ENCODE data around the gene C19orf85. TPM values are rescaled to one million over a fixed set of nuclear protein-coding genes. Genes with fewer than 3 reads are reported as not detected.

C19orf85 gene
- total and polyA plus RNA-seq, 4 donors: not detected

GRCh38 chr19:55481148-55481793 is 16.7 kb upstream of the C19orf85 start:
- WGBS, 2 donors: 92 to 95% methylated on average over 40 to 52 of the region's 52 CpGs

GRCh38 chr19:55479451-55480230 is 15.1 kb upstream of the C19orf85 start:
- no peaks in the 10 kb centered on the region for H3K4me1 ChIP-seq (ENCODE audit: control insufficient read depth in 1 of 2, insufficient read depth in 2 of 2, low read length in 2 of 2)
- ATAC-seq (ENCODE audit: low FRiP score) (no peak), DNase-seq (no peak)
- H3K27me3 ChIP-seq (ENCODE audit: control insufficient read depth in 1 of 2, insufficient read depth in 2 of 2, low read length in 1 of 2): no peaks in the 10 kb centered on the region
- 75 to 84% methylated on average over 14 to 15 of the region's 15 CpGs for WGBS, 2 donors
- H3K27ac ChIP-seq (ENCODE audit: low read depth in 1 of 2, low read length in 2 of 2): no peak overlapping the region
- H3K36me3 ChIP-seq (ENCODE audit: control insufficient read depth in 1 of 2, insufficient read depth in 2 of 2, low read length in 1 of 2): no peaks in the 10 kb centered on the region
- no peak overlapping the region for H3K4me3 ChIP-seq (ENCODE audit: low read length in 2 of 2)
- no peaks in the 10 kb centered on the region for H3K9me3 ChIP-seq (ENCODE audit: control insufficient read depth, low read length)
- intact Hi-C loops (cut with DNase I): no loop called here

More at GRCh38 chr19:55481148-55481793, 16.7 kb upstream of the C19orf85 start:
- H3K27me3 ChIP-seq (ENCODE audit: control insufficient read depth in 1 of 2, insufficient read depth in 2 of 2, low read length in 1 of 2): no peaks in the 10 kb centered on the region
- H3K4me3 ChIP-seq (ENCODE audit: low read length in 2 of 2): no peak overlapping the region
- H3K27ac ChIP-seq (ENCODE audit: low read depth in 1 of 2, low read length in 2 of 2): no peak overlapping the region
- no peak for ATAC-seq (ENCODE audit: low FRiP score)
- no peaks in the 10 kb centered on the region for H3K9me3 ChIP-seq (ENCODE audit: control insufficient read depth, low read length)
- H3K4me1 ChIP-seq (ENCODE audit: control insufficient read depth in 1 of 2, insufficient read depth in 2 of 2, low read length in 2 of 2): no peaks in the 10 kb centered on the region
- no peaks in the 10 kb centered on the region for H3K36me3 ChIP-seq (ENCODE audit: control insufficient read depth in 1 of 2, insufficient read depth in 2 of 2, low read length in 1 of 2)
- DNase-seq: no peak
- intact Hi-C loops (cut with DNase I): no loop called here

- DNase-seq (no peak), ATAC-seq (ENCODE audit: low FRiP score) (no peak)
- WGBS, 2 donors: 86 to 87% methylated on average over 17 of the region's 17 CpGs
- Histone ChIP-seq H3K4me1 (ENCODE audit: control insufficient read depth in 1 of 2, insufficient read depth in 2 of 2, low read length in 2 of 2) (no peaks in the 10 kb centered on the region), H3K9me3 (ENCODE audit: control insufficient read depth, low read length) (no peaks in the 10 kb centered on the region), H3K4me3 (ENCODE audit: low read length in 2 of 2) (no peak overlapping the region), H3K27me3 (ENCODE audit: control insufficient read depth in 1 of 2, insufficient read depth in 2 of 2, low read length in 1 of 2) (no peaks in the 10 kb centered on the region), H3K27ac (ENCODE audit: low read depth in 1 of 2, low read length in 2 of 2) (no peak overlapping the region), H3K36me3 (ENCODE audit: control insufficient read depth in 1 of 2, insufficient read depth in 2 of 2, low read length in 1 of 2) (no peaks in the 10 kb centered on the region)
- intact Hi-C loops (cut with DNase I): no loop called here
These were observed 14.5 kb upstream of the C19orf85 start for GRCh38 chr19:55479045-55479444.

GRCh38 chr19:55478364-55478763 is 13.8 kb upstream of the C19orf85 start:
- WGBS, 2 donors: 85 to 86% methylated on average over 12 of the region's 12 CpGs
- ATAC-seq (ENCODE audit: low FRiP score) (no peak), DNase-seq (no peak)
- intact Hi-C loops (cut with DNase I): no loop called here
- Histone ChIP-seq H3K4me3 (ENCODE audit: low read length in 2 of 2) (no peak overlapping the region), H3K9me3 (ENCODE audit: control insufficient read depth, low read length) (no peaks in the 10 kb centered on the region), H3K27me3 (ENCODE audit: control insufficient read depth in 1 of 2, insufficient read depth in 2 of 2, low read length in 1 of 2) (no peaks in the 10 kb centered on the region), H3K27ac (ENCODE audit: low read depth in 1 of 2, low read length in 2 of 2) (no peak overlapping the region), H3K4me1 (ENCODE audit: control insufficient read depth in 1 of 2, insufficient read depth in 2 of 2, low read length in 2 of 2) (no peaks in the 10 kb centered on the region), H3K36me3 (ENCODE audit: control insufficient read depth in 1 of 2, insufficient read depth in 2 of 2, low read length in 1 of 2) (no peaks in the 10 kb centered on the region)

- 85 to 86% methylated on average over 13 of the region's 13 CpGs for WGBS, 2 donors
- no peak overlapping the region for H3K27ac ChIP-seq (ENCODE audit: low read depth in 1 of 2, low read length in 2 of 2)
- ATAC-seq (ENCODE audit: low FRiP score) (no peak), DNase-seq (no peak)
- no peaks in the 10 kb centered on the region for H3K27me3 ChIP-seq (ENCODE audit: control insufficient read depth in 1 of 2, insufficient read depth in 2 of 2, low read length in 1 of 2)
- H3K4me3 ChIP-seq (ENCODE audit: low read length in 2 of 2): no peak overlapping the region
- intact Hi-C loops (cut with DNase I): no loop called here
- H3K9me3 ChIP-seq (ENCODE audit: control insufficient read depth, low read length): no peaks in the 10 kb centered on the region
- no peaks in the 10 kb centered on the region for H3K36me3 ChIP-seq (ENCODE audit: control insufficient read depth in 1 of 2, insufficient read depth in 2 of 2, low read length in 1 of 2)
- no peaks in the 10 kb centered on the region for H3K4me1 ChIP-seq (ENCODE audit: control insufficient read depth in 1 of 2, insufficient read depth in 2 of 2, low read length in 2 of 2)
These were observed 13.4 kb upstream of the C19orf85 start for GRCh38 chr19:55477905-55478304.

- Histone ChIP-seq H3K4me1 (ENCODE audit: control insufficient read depth in 1 of 2, insufficient read depth in 2 of 2, low read length in 2 of 2) (no peaks in the 10 kb centered on the region), H3K27ac (ENCODE audit: low read depth in 1 of 2, low read length in 2 of 2) (peak within 1 kb of the TSS in 1 of 2 donors; percentile 43), H3K9me3 (ENCODE audit: control insufficient read depth, low read length) (no peaks in the 10 kb centered on the region), H3K36me3 (ENCODE audit: control insufficient read depth in 1 of 2, insufficient read depth in 2 of 2, low read length in 1 of 2) (no peaks in the 10 kb centered on the region), H3K27me3 (ENCODE audit: control insufficient read depth in 1 of 2, insufficient read depth in 2 of 2, low read length in 1 of 2) (no peaks in the 10 kb centered on the region), H3K4me3 (ENCODE audit: low read length in 2 of 2) (peak within 1 kb of the TSS; percentile 65 to 76)
- ATAC-seq (ENCODE audit: low FRiP score): peak; percentile 97
- intact Hi-C loops (cut with DNase I): no loop called here
- WGBS, 2 donors: 1 to 2% methylated on average over 47 to 61 of the region's 61 CpGs
- DNase-seq: peak; percentile 100
These were observed 11.7 kb upstream of the C19orf85 start, which contains the start of gene ZNF628 for GRCh38 chr19:55476100-55476775. ZNF628 (plus strand) TSS chr19:55476617; CDS start chr19:55479911, 3,294 bp downstream.

GRCh38 chr19:55474269-55475265 is 10.0 kb upstream of the C19orf85 start:
- H3K9me3 ChIP-seq (ENCODE audit: control insufficient read depth, low read length): no peaks in the 10 kb centered on the region
- H3K27ac ChIP-seq (ENCODE audit: low read depth in 1 of 2, low read length in 2 of 2): no peak overlapping the region
- H3K4me3 ChIP-seq (ENCODE audit: low read length in 2 of 2): no peak overlapping the region
- no peaks in the 10 kb centered on the region for H3K27me3 ChIP-seq (ENCODE audit: control insufficient read depth in 1 of 2, insufficient read depth in 2 of 2, low read length in 1 of 2)
- 79 to 85% methylated on average over 19 of the region's 19 CpGs for WGBS, 2 donors
- intact Hi-C loops (cut with DNase I): no loop called here
- no peaks in the 10 kb centered on the region for H3K4me1 ChIP-seq (ENCODE audit: control insufficient read depth in 1 of 2, insufficient read depth in 2 of 2, low read length in 2 of 2)
- no peak for ATAC-seq (ENCODE audit: low FRiP score)
- no peak for DNase-seq
- H3K36me3 ChIP-seq (ENCODE audit: control insufficient read depth in 1 of 2, insufficient read depth in 2 of 2, low read length in 1 of 2): no peaks in the 10 kb centered on the region
